Upper lobe of left lung (tissue), 4 donors: ENCODE measurements around the gene POTEF.
"Not testable (repeated sequence)": the region's sequence is repeated elsewhere in the genome, so short reads cannot be mapped to it uniquely, and the experiment has no call there.

Source experiments
- EP300 ChIP-seq, 4 donors: sonication (generic); formaldehyde crosslinking; IDR thresholded peaks; one replicate each; pipeline ENCODE4 v1.5.1; 2017; ENCODE audit warnings: antibody characterized with exemption in 4 of 4, control low read depth in 2 of 4
- POLR2A ChIP-seq, 4 donors: fragments of 450-650 bp; IDR thresholded peaks; one replicate each; pipeline ENCODE4 v1.5.1; 2016 to 2017; ENCODE audit warnings: antibody characterized with exemption in 4 of 4, mild to moderate bottlenecking in 2 of 4
- POLR2AphosphoS5 ChIP-seq, 2 donors: sonication (generic); formaldehyde crosslinking; IDR thresholded peaks; one replicate each; pipeline ENCODE4 v1.5.1; 2017; ENCODE audit warnings: antibody characterized with exemption in 2 of 2
- TF ChIP-seq, protein P1 (sequence below), 6 experiments: fragments of 450-650 bp in 4 of 6; fragments of 200-600 bp in 2 of 6; sonication (generic) in 2 of 6; IDR thresholded peaks; one replicate each; pipeline ENCODE4 v1.5.1; 2016 to 2019; ENCODE audit warnings: antibody characterized with exemption in 6 of 6

DNA sequence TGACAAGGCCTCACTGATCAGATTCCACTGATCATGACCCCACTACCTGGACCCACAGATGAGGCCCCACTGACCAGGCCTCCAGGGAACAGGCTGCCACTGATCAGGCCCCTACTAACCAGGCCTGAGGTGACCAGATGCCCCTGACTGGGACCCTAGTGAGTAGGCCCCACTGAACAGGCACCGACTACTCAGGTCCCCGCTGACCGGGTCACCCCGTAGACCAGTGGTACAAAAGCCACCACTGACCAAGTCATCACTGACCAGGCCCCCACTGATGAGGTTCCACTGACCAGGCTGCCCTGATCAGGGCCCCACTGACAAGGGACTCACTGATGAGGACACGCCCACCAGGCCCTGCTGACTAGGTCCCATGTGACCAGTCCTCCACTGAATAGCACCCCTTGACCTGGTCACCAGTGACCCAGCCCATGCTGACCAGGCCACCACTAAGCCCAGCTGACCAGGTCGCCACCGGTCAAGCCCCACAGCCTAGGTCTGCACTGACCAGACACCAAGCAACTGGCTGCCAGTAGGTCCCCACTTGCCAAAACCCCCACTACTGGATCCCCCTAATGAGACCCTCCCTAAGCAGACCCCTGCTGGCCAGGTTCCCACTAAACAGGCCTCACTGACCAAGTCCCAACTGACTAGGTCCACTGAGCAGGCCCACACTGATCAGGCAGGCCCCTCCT, 75.7 kb downstream of the POTEF start:
- not testable (repeated sequence) for TF ChIP-seq POLR2A, EP300, POLR2AphosphoS5 (IDR thresholded peaks at IDR 0.05)
- TF ChIP-seq, protein P1, sequence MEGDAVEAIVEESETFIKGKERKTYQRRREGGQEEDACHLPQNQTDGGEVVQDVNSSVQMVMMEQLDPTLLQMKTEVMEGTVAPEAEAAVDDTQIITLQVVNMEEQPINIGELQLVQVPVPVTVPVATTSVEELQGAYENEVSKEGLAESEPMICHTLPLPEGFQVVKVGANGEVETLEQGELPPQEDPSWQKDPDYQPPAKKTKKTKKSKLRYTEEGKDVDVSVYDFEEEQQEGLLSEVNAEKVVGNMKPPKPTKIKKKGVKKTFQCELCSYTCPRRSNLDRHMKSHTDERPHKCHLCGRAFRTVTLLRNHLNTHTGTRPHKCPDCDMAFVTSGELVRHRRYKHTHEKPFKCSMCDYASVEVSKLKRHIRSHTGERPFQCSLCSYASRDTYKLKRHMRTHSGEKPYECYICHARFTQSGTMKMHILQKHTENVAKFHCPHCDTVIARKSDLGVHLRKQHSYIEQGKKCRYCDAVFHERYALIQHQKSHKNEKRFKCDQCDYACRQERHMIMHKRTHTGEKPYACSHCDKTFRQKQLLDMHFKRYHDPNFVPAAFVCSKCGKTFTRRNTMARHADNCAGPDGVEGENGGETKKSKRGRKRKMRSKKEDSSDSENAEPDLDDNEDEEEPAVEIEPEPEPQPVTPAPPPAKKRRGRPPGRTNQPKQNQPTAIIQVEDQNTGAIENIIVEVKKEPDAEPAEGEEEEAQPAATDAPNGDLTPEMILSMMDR (IDR thresholded peaks at IDR 0.05): not testable (repeated sequence)
